ENCODE measurements around the gene CDK6. TPM values are rescaled to one million over a fixed set of nuclear protein-coding genes. Genes with fewer than 3 reads are reported as not detected.

CDK6 gene
- total and polyA plus RNA-seq, 2 experiments from 2014 or later, result 7.4 to 23.7 TPM

- Mint-ChIP-seq H3K27me3 (ENCODE audit: insufficient read depth, low read depth, poor library complexity) (peaks cover 7% of the 10 kb centered on the region), H3K4me1 (peaks cover 8% of the 10 kb centered on the region; the same call in 2 of the 3 replicates), H3K9me3 (no peaks in the 10 kb centered on the region), H3K4me3 (no peak overlapping the region), H3K36me3 (ENCODE audit: low read depth) (no peaks in the 10 kb centered on the region), H3K27ac (no peak overlapping the region)
- no peak overlapping the region for H2AFZ ChIP-seq
- no peaks in the 10 kb centered on the region for H4K20me1 ChIP-seq (replicated peaks; ENCODE audit: insufficient read depth)
- H3F3A ChIP-seq (replicated peaks; ENCODE audit: low read depth), result no peaks in the 10 kb centered on the region
- H3K9me2 ChIP-seq (ENCODE audit: insufficient read depth), result no peaks in the 10 kb centered on the region
- H3K79me2 ChIP-seq (replicated peaks; ENCODE audit: insufficient read depth), result no peaks in the 10 kb centered on the region
- TF ChIP-seq ETS1 (IDR thresholded peaks at IDR 0.05) (no peak), ZNF114 (CRISPR knock-in tag; IDR thresholded peaks at IDR 0.05) (no peak), JUNB (IDR thresholded peaks at IDR 0.05; ENCODE audit: unreplicated experiment) (no peak), EZH2 (IDR thresholded peaks at IDR 0.05; ENCODE audit: low read depth, unreplicated experiment) (no peak), STAT1 (IDR thresholded peaks at IDR 0.05; ENCODE audit: unreplicated experiment) (no peak), CREB1 (CRISPR knock-in tag; IDR thresholded peaks at IDR 0.05; ENCODE audit: low read depth) (no peak), ZNF331 (CRISPR knock-in tag; IDR thresholded peaks at IDR 0.05; ENCODE audit: low read depth) (no peak), EZH2phosphoT487 (IDR thresholded peaks at IDR 0.05; ENCODE audit: unreplicated experiment) (no peak), NANOG (IDR thresholded peaks at IDR 0.05; ENCODE audit: borderline replicate concordance) (no peak), POLR2AphosphoS5 (IDR thresholded peaks at IDR 0.05; ENCODE audit: low read depth) (no peak), ZNF462 (CRISPR knock-in tag; IDR thresholded peaks at IDR 0.05) (no peak), REST (IDR thresholded peaks at IDR 0.05; ENCODE audit: unreplicated experiment) (no peak), CTCF (conservative IDR thresholded peaks at IDR 0.05; ENCODE audit: low read depth in 2 of 2) (no peak)
- DNase-seq (ENCODE audit: low spot score) (no peak), ATAC-seq (no peak)
- H3K27ac ChIP-seq (ENCODE audit: low read depth), result no peak overlapping the region
- H3K4me2 ChIP-seq, result no peak overlapping the region
- no peak overlapping the region for H3K4me3 ChIP-seq
- H3K27me3 ChIP-seq (ENCODE audit: insufficient read depth), result no peaks in the 10 kb centered on the region
- no peaks in the 10 kb centered on the region for H3K36me3 ChIP-seq (ENCODE audit: insufficient read depth)
- H3K4me1 ChIP-seq (ENCODE audit: insufficient read depth), result no peaks in the 10 kb centered on the region; the same call in 1 of the 2 replicates
These were observed 188.3 kb downstream of the CDK6 start for GRCh38 chr7:92648067-92648466.
